ENCODE measurements around the gene GNB4.

DNA sequence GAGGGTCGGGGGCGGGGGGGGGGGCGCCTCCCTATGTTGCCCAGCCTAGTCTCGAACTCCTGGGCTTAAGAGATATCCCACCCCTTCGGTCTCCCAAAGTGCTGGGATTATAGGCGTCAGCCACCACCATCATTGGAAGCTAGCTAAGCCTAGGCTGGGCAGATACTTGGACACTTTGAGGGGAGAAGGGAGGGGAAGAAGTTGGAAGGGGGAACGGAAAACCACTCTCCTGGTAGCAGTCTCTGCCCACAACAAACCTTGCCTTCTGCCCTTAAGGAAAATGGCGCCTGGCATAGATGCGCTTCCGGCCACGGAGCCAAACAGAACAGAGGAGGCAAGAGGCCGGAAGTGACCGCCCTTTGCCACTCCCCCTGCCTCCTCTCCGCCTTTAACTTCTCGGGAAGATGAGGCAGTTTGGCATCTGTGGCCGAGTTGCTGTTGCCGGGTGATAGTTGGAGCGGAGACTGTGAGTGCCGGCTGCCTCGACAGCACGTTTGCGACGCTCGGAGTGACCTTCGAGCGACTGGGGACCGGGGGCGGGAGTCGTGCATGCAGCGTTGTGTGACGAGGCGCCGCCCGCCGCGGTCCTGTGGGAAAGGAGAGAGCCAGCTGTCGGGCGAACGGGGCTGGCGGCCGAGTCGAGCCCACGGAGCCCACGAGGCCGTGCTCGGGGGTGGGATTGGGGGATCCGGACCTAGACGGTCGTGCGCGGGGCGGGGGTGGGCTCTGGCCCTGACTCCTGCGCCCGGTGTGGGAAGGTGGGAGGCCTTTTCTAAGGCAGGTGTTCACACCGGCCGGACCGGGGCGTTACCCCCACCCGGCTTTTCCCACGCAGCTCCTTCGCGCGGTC is 103.7 kb downstream of the GNB4 start, which contains the start of gene MFN1:
- TF ChIP-seq, protein P1, sequence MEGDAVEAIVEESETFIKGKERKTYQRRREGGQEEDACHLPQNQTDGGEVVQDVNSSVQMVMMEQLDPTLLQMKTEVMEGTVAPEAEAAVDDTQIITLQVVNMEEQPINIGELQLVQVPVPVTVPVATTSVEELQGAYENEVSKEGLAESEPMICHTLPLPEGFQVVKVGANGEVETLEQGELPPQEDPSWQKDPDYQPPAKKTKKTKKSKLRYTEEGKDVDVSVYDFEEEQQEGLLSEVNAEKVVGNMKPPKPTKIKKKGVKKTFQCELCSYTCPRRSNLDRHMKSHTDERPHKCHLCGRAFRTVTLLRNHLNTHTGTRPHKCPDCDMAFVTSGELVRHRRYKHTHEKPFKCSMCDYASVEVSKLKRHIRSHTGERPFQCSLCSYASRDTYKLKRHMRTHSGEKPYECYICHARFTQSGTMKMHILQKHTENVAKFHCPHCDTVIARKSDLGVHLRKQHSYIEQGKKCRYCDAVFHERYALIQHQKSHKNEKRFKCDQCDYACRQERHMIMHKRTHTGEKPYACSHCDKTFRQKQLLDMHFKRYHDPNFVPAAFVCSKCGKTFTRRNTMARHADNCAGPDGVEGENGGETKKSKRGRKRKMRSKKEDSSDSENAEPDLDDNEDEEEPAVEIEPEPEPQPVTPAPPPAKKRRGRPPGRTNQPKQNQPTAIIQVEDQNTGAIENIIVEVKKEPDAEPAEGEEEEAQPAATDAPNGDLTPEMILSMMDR (IDR thresholded peaks at IDR 0.05) = no peak
- TF ChIP-seq POLR2A (IDR thresholded peaks at IDR 0.05) = peak; percentile 38 to 78
